Mesenteric fat pad (tissue), 1 donor: Measurements from ENCODE around the gene KRTAP4-12. TPM values are rescaled to one million over a fixed set of nuclear protein-coding genes. Genes with fewer than 3 reads are reported as not detected.
"Not testable (repeated sequence)": the region's sequence is repeated elsewhere in the genome, so short reads cannot be mapped to it uniquely, and the experiment has no call there.

Experiments used
- DNase-seq: peaks from one replicate; pipeline ENCODE4 v3.0.0-alpha.2; 2020; ENCODE audit warnings: low spot score
- total RNA-seq: library from RNA; stranded (reverse); fragmentation: NEBNext Ultra II Directional; extraction: Animal tissue kit (Norgen Biotek cat#: 25700); gene quantifications from one replicate; pipeline ENCODE4 v1.2.1, GENCODE V29; 2021
- donor health status: DM: yes; HTN: yes; CAD: no.

Gene KRTAP4-12
- total RNA-seq, 1 donor from 2014 or later, result not detected

DNA sequence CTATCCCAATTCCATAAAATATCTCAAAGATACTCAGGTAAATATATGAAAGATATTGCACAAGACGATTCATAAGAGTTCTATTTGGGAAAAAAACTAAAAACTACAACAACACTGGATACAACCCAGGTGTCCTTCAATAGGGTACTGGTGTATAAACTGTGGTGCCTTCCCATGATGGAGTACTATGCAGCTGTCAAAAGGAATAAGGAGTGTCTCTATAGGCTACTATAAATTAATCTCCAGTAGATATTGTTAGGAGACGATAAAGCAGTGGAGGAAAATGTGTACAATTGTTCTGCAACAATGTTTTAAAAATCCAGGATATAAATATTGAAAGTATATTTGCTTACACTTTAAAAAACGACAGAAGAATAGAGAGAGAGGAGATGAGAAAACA is 2.4 kb upstream of the KRTAP4-12 start:
- no peak for DNase-seq

DNA sequence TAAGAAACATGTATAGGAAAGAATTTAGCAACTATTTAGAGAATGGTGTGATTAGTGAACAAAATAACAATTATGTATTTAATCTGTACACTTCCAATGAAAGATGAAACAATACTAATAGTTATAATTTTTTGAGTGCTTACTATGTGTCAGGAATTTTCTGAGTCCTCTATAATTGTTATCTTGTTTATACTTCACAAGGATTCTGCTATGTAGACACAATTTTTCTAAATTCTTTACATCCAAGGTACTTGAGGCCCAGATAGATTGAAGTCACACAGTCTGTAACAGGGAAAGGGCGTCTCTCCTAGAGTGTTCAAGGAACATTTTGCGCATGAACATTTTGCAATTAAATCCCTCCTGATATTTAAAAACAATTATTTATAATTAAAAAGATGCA is 1.1 kb upstream of the KRTAP4-12 start:
- DNase-seq, result no peak

DNA sequence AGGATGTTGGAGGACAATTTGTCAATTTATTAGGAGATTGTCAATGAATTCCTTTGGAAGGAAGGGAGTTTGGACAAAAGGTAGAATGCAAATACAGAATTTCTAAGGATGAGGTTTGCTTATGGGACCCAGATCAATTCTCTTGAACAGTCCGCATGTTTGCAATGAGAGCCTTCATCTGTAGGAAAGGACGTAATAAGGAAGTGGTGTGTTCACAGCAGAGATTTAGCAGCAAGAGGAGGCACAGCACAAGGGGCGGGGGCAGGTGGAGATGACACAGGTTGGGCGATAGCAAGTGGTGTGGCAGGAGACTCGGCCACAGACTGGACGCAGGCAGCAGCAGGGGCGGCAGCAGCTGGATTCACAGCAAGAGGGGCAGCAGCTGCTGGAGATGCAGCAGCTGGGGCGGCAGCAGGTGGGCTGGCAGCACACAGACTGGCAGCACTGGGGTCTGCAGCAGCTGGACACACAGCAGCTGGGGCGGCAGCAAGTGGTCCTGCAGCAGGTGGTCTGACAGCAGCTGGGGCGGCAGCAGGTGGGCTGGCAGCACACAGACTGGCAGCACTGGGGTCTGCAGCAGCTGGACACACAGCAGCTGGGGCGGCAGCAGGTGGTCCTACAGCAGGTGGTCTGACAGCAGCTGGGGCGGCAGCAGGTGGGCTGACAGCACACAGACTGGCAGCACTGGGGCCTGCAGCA is 541 bp downstream of the KRTAP4-12 start:
- not testable (repeated sequence) for DNase-seq

DNA sequence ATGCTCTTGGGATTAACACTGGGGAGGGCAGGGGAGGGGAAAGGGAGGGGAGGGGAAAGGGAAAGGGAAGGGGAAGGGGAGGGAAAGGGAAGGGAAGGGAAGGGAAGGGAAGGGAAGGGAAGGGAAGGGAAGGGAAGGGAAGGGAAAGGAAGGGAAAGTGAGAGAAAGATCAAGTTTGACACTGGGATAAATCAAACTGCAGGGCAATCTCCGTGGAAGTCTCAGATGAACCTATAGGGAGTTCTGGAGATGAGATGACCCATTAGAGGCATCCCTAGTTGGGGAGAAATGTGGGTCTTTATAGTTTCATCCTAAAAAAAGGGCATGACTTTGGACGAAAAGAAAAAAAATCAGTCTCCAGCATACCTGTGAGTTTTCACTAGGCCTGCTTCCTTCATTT is 2.2 kb downstream of the KRTAP4-12 start:
- no peak for DNase-seq

DNA sequence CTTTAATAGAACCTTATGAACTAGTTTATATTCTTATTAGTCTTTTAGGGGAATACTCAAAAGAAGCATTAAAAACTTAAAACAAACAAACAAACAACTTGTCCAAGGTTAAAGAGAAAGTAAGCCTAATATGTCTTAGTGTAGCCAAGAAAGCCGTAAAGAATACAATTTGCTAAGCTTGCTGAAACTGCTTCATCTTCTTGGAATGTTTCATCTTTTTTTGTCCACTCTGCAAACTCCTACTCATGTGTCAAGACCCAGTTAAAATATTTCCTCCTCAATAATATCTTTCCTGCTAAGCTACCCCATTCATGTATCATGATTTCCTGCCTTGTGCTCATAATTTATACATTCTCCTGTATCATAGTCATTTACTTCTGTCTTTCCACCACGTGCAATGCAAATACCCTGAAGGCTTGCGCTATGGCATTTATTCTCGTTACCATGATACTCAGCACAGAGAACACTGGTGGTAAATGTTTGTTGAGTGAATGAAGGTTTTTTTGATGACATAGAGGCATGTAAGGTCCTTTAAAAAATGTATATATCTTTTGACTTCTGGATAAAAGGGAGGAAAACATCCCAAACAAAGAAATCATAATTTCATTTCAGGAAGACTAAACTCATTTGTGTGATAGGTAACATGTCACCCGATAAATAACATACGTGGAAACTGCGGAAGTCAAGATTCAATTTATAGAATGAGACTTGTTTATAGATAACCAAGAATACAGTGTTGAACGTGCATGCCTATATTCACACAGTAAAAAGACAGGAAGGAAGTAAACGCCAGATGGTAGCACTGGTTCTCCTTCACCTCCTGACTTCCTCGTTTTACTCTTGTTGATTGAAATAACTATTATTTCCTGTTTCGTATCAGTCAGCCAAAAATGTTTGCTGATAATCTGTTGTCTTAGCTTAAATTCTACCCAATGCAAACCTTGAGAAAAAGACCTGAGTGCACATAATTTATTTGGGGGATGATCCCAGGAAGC is 4.0 kb downstream of the KRTAP4-12 start:
- DNase-seq, result not testable (repeated sequence)

DNA sequence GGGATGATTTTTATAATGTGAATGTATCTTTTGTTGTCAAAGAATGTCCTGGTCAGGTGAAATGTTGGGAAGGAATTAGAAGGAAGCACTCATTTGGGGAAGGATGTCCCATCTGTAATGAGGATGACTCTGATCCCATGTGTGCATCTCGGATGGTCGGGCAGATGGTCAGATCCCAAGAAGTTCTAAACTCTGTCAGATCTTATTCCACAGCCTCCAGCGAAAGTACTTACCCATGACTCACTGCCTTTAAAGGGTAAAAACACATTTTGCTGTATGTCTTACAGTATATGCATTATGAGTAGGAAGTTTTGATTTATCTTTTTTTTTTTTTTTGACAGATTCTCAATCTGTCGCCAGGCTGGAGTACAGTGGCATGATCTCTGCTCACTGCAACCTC is 5.3 kb downstream of the KRTAP4-12 start:
- DNase-seq, result no peak

DNA sequence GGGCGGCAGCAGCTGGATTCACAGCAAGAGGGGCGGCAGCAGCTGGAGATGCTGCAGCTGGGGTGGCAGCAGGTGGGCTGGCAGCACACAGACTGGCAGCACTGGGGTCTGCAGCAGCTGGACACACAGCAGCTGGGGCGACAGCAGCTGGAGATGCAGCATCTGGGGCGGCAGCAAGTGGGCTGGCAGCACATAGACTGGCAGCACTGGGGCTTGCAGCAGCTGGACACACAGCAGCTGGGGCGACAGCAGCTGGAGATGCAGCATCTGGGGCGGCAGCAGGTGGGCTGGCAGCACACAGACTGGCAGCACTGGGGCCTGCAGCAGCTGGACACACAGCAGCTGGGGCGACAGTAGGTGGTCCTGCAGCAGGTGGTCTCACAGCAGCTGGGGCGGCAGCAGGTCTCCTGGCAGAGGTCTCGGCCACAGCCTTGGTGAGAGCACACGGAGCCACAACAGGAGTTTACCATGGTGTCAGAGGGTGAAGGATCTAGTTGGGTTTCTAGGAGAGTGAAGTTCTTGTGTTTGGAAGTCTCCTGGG is 6.1 kb downstream of the KRTAP4-12 start, which contains the start of gene KRTAP4-11:
Gene KRTAP4-11, minus strand, starts transcription at position 528 of the 541 bp plus-strand sequence. Its CDS starts 58 bp downstream, at position 470.
- DNase-seq, result not testable (repeated sequence)

DNA sequence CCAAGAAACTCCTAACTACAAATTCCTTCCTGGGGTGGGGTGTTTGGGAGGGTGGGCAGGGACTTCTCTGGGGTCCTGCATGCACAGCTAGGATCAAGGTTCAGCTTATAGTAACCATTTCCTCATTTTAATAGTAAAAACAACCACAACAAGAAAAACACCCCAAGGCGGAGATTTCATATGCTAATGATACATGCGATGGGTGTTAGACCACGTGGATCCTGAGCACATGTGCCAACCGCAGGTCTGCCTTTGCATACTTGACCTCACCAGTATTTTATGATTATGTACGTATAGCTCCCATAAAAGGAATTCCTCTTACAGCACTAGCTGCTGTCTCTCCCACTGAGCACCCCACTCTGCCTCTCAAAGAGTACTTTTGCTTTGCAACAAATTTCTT is 7.7 kb downstream of the KRTAP4-12 start:
- DNase-seq, result no peak

DNA sequence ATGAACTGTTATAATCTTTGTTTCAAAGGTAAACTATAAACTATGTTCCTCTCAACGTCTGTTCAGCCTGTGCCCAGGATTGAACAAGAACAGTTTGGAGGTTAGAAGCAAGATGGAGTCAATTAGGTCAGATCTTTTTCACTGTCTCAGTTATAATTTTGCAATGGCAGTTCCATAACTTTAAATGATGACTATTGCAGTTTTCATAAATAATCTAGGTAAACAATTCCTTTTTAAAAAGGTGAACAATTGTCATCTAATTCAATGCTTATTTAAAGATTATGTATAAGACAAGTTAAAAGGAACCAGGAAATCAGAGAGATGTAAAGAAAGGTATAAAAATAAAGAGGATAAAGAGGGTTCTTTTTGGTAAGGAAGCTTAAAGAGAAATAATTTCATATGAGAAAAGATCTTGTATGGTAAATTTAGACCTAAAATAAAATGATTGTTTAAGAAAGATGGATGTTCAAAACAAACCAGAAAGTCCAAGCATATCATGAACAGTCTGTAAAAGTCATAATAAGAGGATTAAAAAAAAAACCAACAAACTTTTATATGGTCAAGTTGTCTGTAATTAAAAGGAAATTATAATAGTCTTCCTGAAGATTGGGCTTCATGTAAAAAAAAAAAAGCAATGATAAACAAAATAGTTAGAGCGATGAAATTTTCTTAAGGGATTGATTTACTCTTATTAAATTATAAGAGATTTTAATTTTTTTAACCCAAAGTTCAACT is 12.7 kb downstream of the KRTAP4-12 start:
- DNase-seq, result no peak

DNA sequence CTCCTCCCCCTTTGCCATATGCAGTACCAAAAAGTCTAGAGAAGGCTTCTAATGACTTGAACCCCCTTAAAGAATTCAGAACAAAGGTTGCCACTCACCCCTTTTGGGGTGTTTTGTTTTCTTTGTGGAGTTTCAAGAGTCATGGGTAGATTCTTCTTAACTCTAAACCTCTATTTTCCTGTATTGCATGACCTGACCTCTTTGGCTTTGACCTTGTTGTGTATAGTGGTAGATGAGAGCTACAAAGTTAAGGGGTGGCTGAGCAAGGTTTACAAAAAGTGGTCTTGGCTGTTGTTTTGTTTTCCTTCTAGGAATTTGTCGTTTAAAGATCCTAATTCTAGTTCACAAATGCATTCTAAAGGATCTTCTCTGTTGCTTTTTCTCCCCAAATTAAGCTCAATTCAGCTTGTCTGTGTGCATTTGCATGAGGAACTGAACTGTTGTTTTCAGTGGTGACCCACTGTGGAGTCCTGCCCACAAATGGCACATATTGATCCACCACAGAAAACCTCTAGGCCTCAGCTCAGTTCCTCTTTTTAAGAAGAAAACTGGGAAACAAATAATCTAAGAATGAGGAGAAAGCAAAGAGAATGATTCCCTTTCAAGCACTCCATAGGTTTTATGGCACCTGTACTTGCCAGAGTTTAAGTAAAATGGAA is 15.1 kb downstream of the KRTAP4-12 start:
- DNase-seq, result not testable (repeated sequence)

DNA sequence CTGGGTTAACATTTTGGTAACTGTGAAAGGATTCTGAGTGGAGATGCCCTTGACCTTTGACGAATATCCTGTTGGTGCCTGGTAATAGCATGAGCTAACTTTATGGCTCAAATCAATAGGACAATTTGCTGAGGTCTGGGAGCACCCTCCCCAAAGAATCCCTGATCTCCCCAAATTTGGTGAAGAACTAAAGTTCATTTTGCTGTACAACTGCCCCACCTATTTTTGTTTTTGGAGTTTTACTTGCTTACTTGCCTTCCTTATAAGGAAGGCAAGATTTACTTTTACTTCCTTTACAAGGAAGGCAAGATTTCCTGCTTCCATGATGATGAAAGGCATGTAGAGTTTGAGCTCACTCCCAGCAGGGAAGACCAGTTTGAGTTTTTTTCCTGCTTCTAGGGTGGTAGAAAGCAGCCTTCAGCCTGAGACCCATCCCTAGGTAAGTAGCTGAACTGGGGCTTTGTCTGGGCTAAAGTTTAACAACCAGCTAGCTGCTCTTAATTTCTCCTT is 16.0 kb downstream of the KRTAP4-12 start:
- no peak for DNase-seq

DNA sequence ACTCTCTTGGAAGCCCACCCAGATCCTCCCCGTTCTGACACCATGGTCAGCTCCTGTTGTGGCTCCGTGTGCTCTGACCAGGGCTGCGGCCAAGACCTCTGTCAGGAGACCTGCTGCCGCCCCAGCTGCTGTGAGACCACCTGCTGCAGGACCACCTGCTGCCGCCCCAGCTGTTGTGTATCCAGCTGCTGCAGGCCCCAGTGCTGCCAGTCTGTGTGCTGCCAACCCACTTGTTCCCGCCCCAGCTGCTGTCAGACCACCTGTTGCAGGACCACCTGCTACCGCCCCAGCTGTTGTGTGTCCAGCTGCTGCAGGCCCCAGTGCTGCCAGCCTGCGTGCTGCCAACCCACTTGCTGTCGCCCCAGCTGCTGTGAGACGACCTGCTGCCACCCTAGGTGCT is 18.6 kb downstream of the KRTAP4-12 start, which contains the start of gene KRTAP4-9:
Gene KRTAP4-9, plus strand, starts transcription at position 43 of the 400 bp plus-strand sequence. Its CDS starts 0 bp downstream, at position 43.
- DNase-seq, result not testable (repeated sequence)

DNA sequence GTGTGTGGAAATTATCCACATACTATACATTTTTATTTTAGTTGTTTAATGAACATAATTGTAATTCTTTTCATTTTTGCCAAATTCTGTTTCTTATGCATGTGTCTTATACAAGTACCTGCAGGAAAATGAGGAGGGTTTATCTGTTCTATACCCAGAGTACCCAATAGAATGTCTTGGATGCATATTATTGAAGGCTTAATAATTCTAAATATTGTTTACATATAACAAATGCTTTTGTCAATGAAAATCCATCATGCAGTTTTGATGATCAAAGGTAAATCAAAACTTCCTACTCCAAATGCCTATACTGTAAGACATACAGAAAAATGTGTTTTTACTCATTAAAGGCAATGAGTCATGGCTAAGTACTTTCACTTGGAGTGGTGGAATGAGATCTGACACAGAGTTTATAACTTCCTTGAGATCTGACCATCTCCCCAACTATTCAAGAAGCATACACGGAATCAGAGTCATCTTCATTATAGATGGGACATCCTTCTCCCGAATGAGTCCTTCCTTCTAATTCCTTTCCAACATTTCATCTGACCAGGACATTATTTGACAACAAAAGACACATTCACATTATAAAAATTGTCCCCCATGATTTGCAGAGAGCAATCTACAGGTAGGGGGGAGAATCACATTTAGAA is 19.5 kb downstream of the KRTAP4-12 start:
- DNase-seq, result not testable (repeated sequence)

DNA sequence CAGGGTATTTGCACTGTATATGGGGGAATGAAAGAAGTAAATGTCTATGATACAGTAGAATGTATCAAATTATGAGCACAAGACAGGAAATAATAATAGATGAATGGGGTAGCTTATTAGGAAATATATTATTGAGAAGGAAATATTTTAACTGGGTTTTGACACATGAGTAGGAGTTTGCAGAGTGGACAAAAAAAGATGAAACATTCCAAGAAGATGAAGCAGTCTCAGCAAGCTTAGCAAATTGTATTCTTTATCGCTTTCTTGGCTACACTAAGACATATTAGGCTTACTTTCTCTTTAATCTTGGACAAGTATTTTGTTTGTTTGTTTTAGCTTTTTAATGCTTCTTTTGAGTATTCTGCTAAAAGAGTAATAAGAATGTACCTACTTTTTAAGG is 20.1 kb downstream of the KRTAP4-12 start:
- no peak for DNase-seq

DNA sequence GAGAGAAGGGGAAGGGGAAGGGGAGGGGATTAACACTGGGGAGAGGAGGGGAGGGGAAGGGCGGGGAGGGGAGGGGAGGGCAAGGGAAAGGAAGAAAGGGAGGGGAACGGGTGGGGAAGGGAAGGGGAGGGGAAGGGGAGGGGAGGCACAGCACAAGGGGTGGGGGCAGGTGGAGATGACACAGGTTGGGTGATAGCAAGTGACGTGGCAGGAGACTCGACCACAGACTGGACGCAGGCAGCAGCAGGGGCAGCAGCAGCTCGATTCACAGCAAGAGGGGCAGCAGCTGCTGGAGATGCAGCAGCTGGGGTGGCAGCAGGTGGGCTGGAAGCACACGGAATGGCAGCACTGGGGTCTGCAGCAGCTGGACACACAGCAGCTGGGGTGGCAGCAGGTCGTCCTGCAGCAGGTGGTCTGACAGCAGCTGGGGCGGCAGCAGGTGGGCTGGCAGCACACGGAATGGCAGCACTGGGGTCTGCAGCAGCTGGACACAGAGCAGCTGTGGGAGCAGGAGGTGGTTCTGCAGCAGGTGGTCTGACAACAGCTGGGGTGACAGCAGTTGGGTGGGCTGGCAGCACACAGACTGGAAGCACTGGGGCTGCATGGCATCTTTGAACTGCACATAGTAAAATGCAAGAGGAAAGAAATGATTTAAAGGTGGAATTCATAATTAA is 22.3 kb downstream of the KRTAP4-12 start, which contains the start of gene KRTAP4-16:
Gene KRTAP4-16, minus strand, starts transcription at position 624 of the 674 bp plus-strand sequence. Its CDS starts 0 bp downstream, at position 624.
- no peak for DNase-seq

DNA sequence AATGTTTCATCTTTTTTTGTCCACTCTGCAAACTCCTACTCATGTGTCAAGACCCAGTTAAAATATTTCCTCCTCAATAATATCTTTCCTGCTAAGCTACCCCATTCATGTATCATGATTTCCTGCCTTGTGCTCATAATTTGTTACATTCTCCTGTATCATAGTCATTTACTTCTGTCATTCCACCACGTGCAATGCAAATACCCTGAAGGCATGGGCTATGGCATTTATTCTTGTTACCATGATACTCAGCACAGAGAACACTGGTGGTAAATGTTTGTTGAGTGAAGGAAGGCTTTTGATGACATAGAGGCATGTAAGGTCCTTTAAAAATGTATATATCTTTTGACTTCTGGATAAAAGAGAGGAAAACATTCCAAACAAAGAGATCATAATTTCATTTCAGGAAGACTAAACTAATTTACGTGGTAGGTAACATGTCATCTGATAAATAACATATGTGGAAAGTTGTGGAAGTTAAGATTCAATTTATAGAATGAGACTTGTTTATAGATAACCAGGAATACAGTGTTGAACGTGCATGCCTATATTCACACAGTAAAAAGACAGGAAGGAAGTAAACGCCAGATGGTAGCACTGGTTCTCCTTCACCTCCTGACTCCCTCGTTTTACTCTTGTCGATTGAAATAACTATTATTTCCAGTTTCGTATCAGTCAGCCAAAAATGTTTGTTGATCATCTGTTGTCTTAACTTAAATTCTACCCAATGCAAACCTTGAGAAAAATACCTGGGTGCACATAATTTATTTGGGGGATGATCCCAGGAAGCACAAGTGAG is 24.1 kb downstream of the KRTAP4-12 start:
- not testable (repeated sequence) for DNase-seq

DNA sequence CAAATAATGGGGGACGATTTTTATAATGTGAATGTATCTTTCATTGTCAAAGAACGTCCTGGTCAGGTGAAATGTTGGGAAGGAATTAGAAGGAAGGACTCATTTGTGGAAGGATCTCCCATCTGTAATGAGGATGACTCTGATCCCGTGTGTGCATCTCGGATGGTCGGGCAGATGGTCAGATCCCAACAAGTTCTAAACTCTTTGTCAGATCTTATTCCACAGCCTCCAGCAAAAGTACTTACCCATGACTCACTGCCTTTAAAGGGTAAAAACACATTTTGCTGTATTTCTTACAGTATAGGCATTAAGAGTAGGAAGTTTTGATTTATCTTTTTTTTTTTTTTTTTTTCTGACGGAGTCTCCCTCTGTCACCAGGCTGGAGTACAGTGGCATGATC is 25.5 kb downstream of the KRTAP4-12 start:
- DNase-seq, result no peak

DNA sequence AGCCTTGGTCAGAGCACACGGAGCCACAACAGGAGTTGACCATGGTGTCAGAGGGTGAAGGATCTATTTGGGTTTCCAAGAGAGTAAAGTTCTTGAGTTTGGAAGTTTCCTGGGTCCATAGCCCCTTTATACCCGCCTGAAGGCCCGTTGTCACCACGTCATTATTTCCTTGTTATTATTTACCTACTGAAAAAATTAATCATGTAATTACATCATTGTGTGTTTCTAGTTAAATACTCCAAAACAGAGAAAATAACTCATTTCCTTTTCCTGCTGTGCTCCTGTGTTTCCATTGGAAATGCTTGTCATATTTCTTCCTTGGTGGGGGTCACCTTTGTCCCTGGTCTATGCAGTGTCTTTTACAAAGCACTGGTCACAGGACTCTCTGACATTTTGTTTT is 25.9 kb downstream of the KRTAP4-12 start, which contains the start of gene KRTAP4-8:
Gene KRTAP4-8, minus strand, starts transcription at position 101 of the 400 bp plus-strand sequence. Its CDS starts 58 bp downstream, at position 43.
- no peak for DNase-seq
